Thoracic aorta (tissue), 2 donors: ENCODE data around the gene SELENOO. TPM values are rescaled to one million over a fixed set of nuclear protein-coding genes. Genes with fewer than 3 reads are reported as not detected.

Experiments
- ATAC-seq: fragments of 150-250 bp; one replicate; pipeline ENCODE4 v1.8.0; 2017; ENCODE audit warnings: low read depth; ENCODE audit not compliant: insufficient number of reproducible peaks, low FRiP score
- DNase-seq: peaks from one replicate; pipeline ENCODE4 v3.0.0-alpha.2; 2020; ENCODE audit warnings: low spot score
- H3K27ac ChIP-seq, 2 donors: fragments of 200-600 bp; sonication (generic); 1 replicate in 1 of 2; 2 replicates in 1 of 2; pipeline ENCODE4 v1.5.1; 2016; ENCODE audit warnings: mild to moderate bottlenecking in 2 of 2, moderate library complexity in 2 of 2
- H3K27me3 ChIP-seq: fragments of 200-600 bp; sonication (generic); replicated peaks from 2 replicates; pipeline ENCODE4 v1.6.0; 2016; ENCODE audit warnings: mild to moderate bottlenecking; ENCODE audit not compliant: insufficient read depth
- H3K36me3 ChIP-seq: fragments of 200-600 bp; sonication (generic); one replicate; pipeline ENCODE4 v1.5.1; 2016
- H3K4me1 ChIP-seq, 2 donors: fragments of 200-600 bp; sonication (generic); 1 replicate in 1 of 2; 2 replicates in 1 of 2; pipeline versions ENCODE4 v1.5.1 to v1.6.0; 2016; ENCODE audit warnings: low read depth in 2 of 2, mild to moderate bottlenecking in 1 of 2; ENCODE audit not compliant: control insufficient read depth in 1 of 2
- H3K4me3 ChIP-seq: fragments of 200-600 bp; sonication (generic); 2 replicates; pipeline ENCODE4 v1.5.1; 2016; ENCODE audit warnings: mild to moderate bottlenecking
- H3K9me3 ChIP-seq: fragments of 200-600 bp; sonication (generic); 2 replicates; pipeline ENCODE4 v1.5.1; 2016
- CTCF ChIP-seq: fragments of 200-600 bp; sonication (generic); IDR thresholded peaks from one replicate; pipeline ENCODE4 v1.5.1; 2019; ENCODE audit warnings: antibody characterized with exemption
- total RNA-seq, 2 donors: library from RNA; depleted of rRNA; stranded (reverse); fragments of >200 nt; gene quantifications; one replicate each; pipeline versions ENCODE4 v1.1.0 to v1.2.3, GENCODE V29; 2016

Gene SELENOO
- total RNA-seq, 2 donors from 2014 or later, result 25.6 to 41.0 TPM

GRCh38 chr22:50257451-50258360 lies 56.9 kb downstream of the SELENOO start:
- no peaks in the 10 kb centered on the region for H3K9me3 ChIP-seq
- no peak for ATAC-seq
- no peak overlapping the region for H3K4me3 ChIP-seq
- no peak for DNase-seq
- peaks cover 11 to 14% of the 10 kb centered on the region in 2 donors for H3K4me1 ChIP-seq
- peaks cover 7% of the 10 kb centered on the region for H3K27me3 ChIP-seq
- no peak for TF ChIP-seq CTCF
- H3K27ac ChIP-seq, result no peak overlapping the region
- no peaks in the 10 kb centered on the region for H3K36me3 ChIP-seq

GRCh38 chr22:50258361-50259292 lies 57.8 kb downstream of the SELENOO start:
- no peaks in the 10 kb centered on the region for H3K36me3 ChIP-seq
- no peak for TF ChIP-seq CTCF
- H3K9me3 ChIP-seq, result no peaks in the 10 kb centered on the region
- ATAC-seq (no peak), DNase-seq (no peak)
- no peak overlapping the region for H3K27ac ChIP-seq
- no peak overlapping the region for H3K4me3 ChIP-seq
- peaks cover 11 to 14% of the 10 kb centered on the region in 2 donors for H3K4me1 ChIP-seq
- H3K27me3 ChIP-seq, result peaks cover 7% of the 10 kb centered on the region

GRCh38 chr22:50259302-50259701 lies 58.5 kb downstream of the SELENOO start:
- H3K36me3 ChIP-seq, result no peaks in the 10 kb centered on the region
- H3K27ac ChIP-seq, result no peak overlapping the region
- DNase-seq (no peak), ATAC-seq (no peak)
- no peak for TF ChIP-seq CTCF
- H3K27me3 ChIP-seq, result peaks cover 7% of the 10 kb centered on the region
- no peaks in the 10 kb centered on the region for H3K9me3 ChIP-seq
- no peak overlapping the region for H3K4me3 ChIP-seq
- H3K4me1 ChIP-seq, result peaks cover 11 to 14% of the 10 kb centered on the region in 2 donors

GRCh38 chr22:50260434-50260800 lies 59.6 kb downstream of the SELENOO start:
- Histone ChIP-seq H3K9me3 (no peaks in the 10 kb centered on the region), H3K27ac (no peak overlapping the region), H3K4me1 (peaks cover 11 to 14% of the 10 kb centered on the region in 2 donors), H3K27me3 (peaks cover 7% of the 10 kb centered on the region), H3K36me3 (no peaks in the 10 kb centered on the region), H3K4me3 (peak overlapping the region; percentile 69)
- no peak for TF ChIP-seq CTCF
- DNase-seq (no peak), ATAC-seq (no peak)
